ENCODE results near the gene BIVM.
"Not testable (repeated sequence)": the region's sequence is repeated elsewhere in the genome, so short reads cannot be mapped to it uniquely, and the experiment has no call there.

Gene BIVM

GRCh38 chr13:102798581-102799425 lies at the start of gene BIVM, which contains the start of gene POGLUT2:
Gene BIVM (plus strand): TSS chr13:102799119. CDS start chr13:102807268, 8,149 bp downstream.
Gene POGLUT2 (minus strand): TSS chr13:102798976. CDS start chr13:102798670, 306 bp downstream.
- in situ Hi-C loops (cut with MboI; ENCODE audit: low sequenced_read_pairs) = no loop called here

GRCh38 chr13:102751886-102752285 lies 47.0 kb upstream of the BIVM start:
- in situ Hi-C loops (cut with MboI; ENCODE audit: low sequenced_read_pairs) = no loop called here

GRCh38 chr13:102757006-102757405 lies 41.9 kb upstream of the BIVM start:
- in situ Hi-C loops (cut with MboI; ENCODE audit: low sequenced_read_pairs) = no loop called here

GRCh38 chr13:102758842-102759241 lies 40.1 kb upstream of the BIVM start:
- in situ Hi-C loops (cut with MboI; ENCODE audit: low sequenced_read_pairs) = no loop called here

GRCh38 chr13:102761071-102761470 lies 37.8 kb upstream of the BIVM start:
- in situ Hi-C loops (cut with MboI; ENCODE audit: low sequenced_read_pairs) = no loop called here

GRCh38 chr13:102763741-102764140 lies 35.2 kb upstream of the BIVM start:
- in situ Hi-C loops (cut with MboI; ENCODE audit: low sequenced_read_pairs) = no loop called here

GRCh38 chr13:102768909-102769308 lies 30.0 kb upstream of the BIVM start:
- in situ Hi-C loops (cut with MboI; ENCODE audit: low sequenced_read_pairs) = no loop called here

- in situ Hi-C loops (cut with MboI; ENCODE audit: low sequenced_read_pairs) = no loop called here
Observed at GRCh38 chr13:102769679-102770078, 29.2 kb upstream of the BIVM start.

- in situ Hi-C loops (cut with MboI; ENCODE audit: low sequenced_read_pairs) = no loop called here
Observed at GRCh38 chr13:102770435-102770834, 28.5 kb upstream of the BIVM start.

GRCh38 chr13:102771298-102772041 lies 27.4 kb upstream of the BIVM start:
- in situ Hi-C loops (cut with MboI; ENCODE audit: low sequenced_read_pairs) = no loop called here

- in situ Hi-C loops (cut with MboI; ENCODE audit: low sequenced_read_pairs) = no loop called here
Observed at GRCh38 chr13:102772042-102772425, 26.9 kb upstream of the BIVM start.

- in situ Hi-C loops (cut with MboI; ENCODE audit: low sequenced_read_pairs) = no loop called here
Observed at GRCh38 chr13:102773441-102774213, 25.3 kb upstream of the BIVM start, which contains the start of gene TEX30. Gene TEX30 (minus strand): TSS chr13:102773786. CDS start chr13:102770026, 3,760 bp downstream.

- in situ Hi-C loops (cut with MboI; ENCODE audit: low sequenced_read_pairs) = no loop called here
Observed at GRCh38 chr13:102774214-102774568, 24.7 kb upstream of the BIVM start.

GRCh38 chr13:102774591-102775520 lies 24.1 kb upstream of the BIVM start:
- in situ Hi-C loops (cut with MboI; ENCODE audit: low sequenced_read_pairs) = no loop called here

GRCh38 chr13:102776271-102776670 lies 22.6 kb upstream of the BIVM start:
- in situ Hi-C loops (cut with MboI; ENCODE audit: low sequenced_read_pairs) = no loop called here

GRCh38 chr13:102777736-102778135 lies 21.2 kb upstream of the BIVM start:
- in situ Hi-C loops (cut with MboI; ENCODE audit: low sequenced_read_pairs) = no loop called here

GRCh38 chr13:102779436-102780159 lies 19.3 kb upstream of the BIVM start:
- in situ Hi-C loops (cut with MboI; ENCODE audit: low sequenced_read_pairs) = no loop called here

GRCh38 chr13:102780656-102781055 lies 18.3 kb upstream of the BIVM start:
- in situ Hi-C loops (cut with MboI; ENCODE audit: low sequenced_read_pairs) = not testable (repeated sequence)

- in situ Hi-C loops (cut with MboI; ENCODE audit: low sequenced_read_pairs) = no loop called here
Observed at GRCh38 chr13:102781591-102781990, 17.3 kb upstream of the BIVM start.
